ENCODE data around the gene FN1.

FN1 gene

GRCh38 chr2:215392164-215392563 lies 43.7 kb downstream of the FN1 start:
- H3K4me3 ChIP-seq = no peak overlapping the region
- DNase-seq (ENCODE audit: low spot score) = no peak
- H3K27ac ChIP-seq = no peak overlapping the region
- no peak for TF ChIP-seq CTCF (IDR thresholded peaks at IDR 0.05)

GRCh38 chr2:215391531-215391930 lies 44.3 kb downstream of the FN1 start:
- no peak for TF ChIP-seq CTCF (IDR thresholded peaks at IDR 0.05)
- Histone ChIP-seq H3K4me3 (no peak overlapping the region), H3K27ac (no peak overlapping the region)
- DNase-seq (ENCODE audit: low spot score) = no peak

- TF ChIP-seq CTCF (IDR thresholded peaks at IDR 0.05) = no peak
- DNase-seq (ENCODE audit: low spot score) = no peak
- Histone ChIP-seq H3K4me3 (no peak overlapping the region), H3K27ac (no peak overlapping the region)
Observed at GRCh38 chr2:215390550-215390913, 45.3 kb downstream of the FN1 start.

- DNase-seq (ENCODE audit: low spot score) = no peak
- H3K4me3 ChIP-seq = no peak overlapping the region
- TF ChIP-seq CTCF (IDR thresholded peaks at IDR 0.05) = no peak
- H3K27ac ChIP-seq = no peak overlapping the region
Observed at GRCh38 chr2:215388002-215388728, 47.7 kb downstream of the FN1 start.

GRCh38 chr2:215386566-215386965 lies 49.3 kb downstream of the FN1 start:
- TF ChIP-seq CTCF (IDR thresholded peaks at IDR 0.05) = no peak
- Histone ChIP-seq H3K27ac (no peak overlapping the region), H3K4me3 (no peak overlapping the region)
- no peak for DNase-seq (ENCODE audit: low spot score)

GRCh38 chr2:215384710-215385109 lies 51.2 kb downstream of the FN1 start:
- no peak overlapping the region for H3K4me3 ChIP-seq
- DNase-seq (ENCODE audit: low spot score) = no peak
- H3K27ac ChIP-seq = no peak overlapping the region
- no peak for TF ChIP-seq CTCF (IDR thresholded peaks at IDR 0.05)

- H3K4me3 ChIP-seq = no peak overlapping the region
- no peak for DNase-seq (ENCODE audit: low spot score)
- no peak overlapping the region for H3K27ac ChIP-seq
- TF ChIP-seq CTCF (IDR thresholded peaks at IDR 0.05) = no peak
Observed at GRCh38 chr2:215383652-215384279, 52.1 kb downstream of the FN1 start.

All from coronary artery (tissue), 2 donors.